Activated naive CD4-positive, alpha-beta T cell treated with anti-CD3 and anti-CD28 coated beads, Interleukin-2, amount 10 ng/mL, durations not matched to agents 7 days and 5 days (primary cell): ENCODE measurements around the gene ALOX5.
"Not testable (repeated sequence)": the region's sequence is repeated elsewhere in the genome, so short reads cannot be mapped to it uniquely, and the experiment has no call there.

Experiments used
- CTCF ChIA-PET: fragments of 350-600 bp; sonication (Branson Sonifier 250); formaldehyde crosslinking; loops from one replicate; lab custom pipeline; 2021; ENCODE audit warnings: antibody characterized with exemption; lab: Charles Lee
- DNase-seq: peaks from one replicate; pipeline ENCODE4 v3.0.0-alpha.2; 2020
- H3K27ac Mint-ChIP-seq: one replicate; pipeline ENCODE4 v1.8.0; 2021; ENCODE audit warnings: mild to moderate bottlenecking, moderate library complexity, mixed read lengths
- H3K27me3 Mint-ChIP-seq: one replicate; pipeline ENCODE4 v1.8.0; 2021; ENCODE audit warnings: mild to moderate bottlenecking, mixed read lengths
- H3K36me3 Mint-ChIP-seq: one replicate; pipeline ENCODE4 v1.8.0; 2021; ENCODE audit warnings: mixed read lengths
- H3K4me1 Mint-ChIP-seq: one replicate; pipeline ENCODE4 v1.8.0; 2021; ENCODE audit warnings: mixed read lengths
- H3K4me3 Mint-ChIP-seq: one replicate; pipeline ENCODE4 v1.8.0; 2021; ENCODE audit warnings: mild to moderate bottlenecking, moderate library complexity, mixed read lengths
- H3K9me3 Mint-ChIP-seq: one replicate; pipeline ENCODE4 v1.8.0; 2021; ENCODE audit warnings: mixed read lengths

ALOX5 gene

GRCh38 chr10:45481100-45481499 is 107.1 kb downstream of the ALOX5 start:
- H3K4me1 Mint-ChIP-seq, H3K27ac Mint-ChIP-seq, H3K4me3 Mint-ChIP-seq, H3K27me3 Mint-ChIP-seq, DNase-seq: not testable (repeated sequence)
- CTCF ChIA-PET = interaction anchor here (0.7 kb wide), 1 partner anchor 16 kb away, joined by 3 read pairs; no protein-coding TSS in a partner anchor
- Mint-ChIP-seq H3K9me3 (peaks cover 24% of the 10 kb centered on the region), H3K36me3 (peaks cover 32% of the 10 kb centered on the region)

- H3K27me3 Mint-ChIP-seq = no peaks in the 10 kb centered on the region
- H3K4me1 Mint-ChIP-seq = no peaks in the 10 kb centered on the region
- no peak for DNase-seq
- peaks cover 23% of the 10 kb centered on the region for H3K36me3 Mint-ChIP-seq
- peaks cover 15% of the 10 kb centered on the region for H3K9me3 Mint-ChIP-seq
- H3K27ac Mint-ChIP-seq = no peak overlapping the region
- no peak overlapping the region for H3K4me3 Mint-ChIP-seq
- CTCF ChIA-PET = no interaction called here
Observed at GRCh38 chr10:45483002-45483401, 109.0 kb downstream of the ALOX5 start.

GRCh38 chr10:45487735-45488134 is 113.7 kb downstream of the ALOX5 start:
- Mint-ChIP-seq H3K27ac (no peak overlapping the region), H3K4me3 (no peak overlapping the region), H3K4me1 (no peaks in the 10 kb centered on the region), H3K27me3 (no peaks in the 10 kb centered on the region), H3K9me3 (no peaks in the 10 kb centered on the region), H3K36me3 (peaks cover 18% of the 10 kb centered on the region)
- DNase-seq = no peak
- CTCF ChIA-PET = no interaction called here

GRCh38 chr10:45488365-45488764 is 114.3 kb downstream of the ALOX5 start:
- DNase-seq = no peak
- CTCF ChIA-PET = no interaction called here
- Mint-ChIP-seq H3K27ac (no peak overlapping the region), H3K27me3 (no peaks in the 10 kb centered on the region), H3K36me3 (peaks cover 18% of the 10 kb centered on the region), H3K4me1 (no peaks in the 10 kb centered on the region), H3K9me3 (peaks cover 3% of the 10 kb centered on the region), H3K4me3 (no peak overlapping the region)

GRCh38 chr10:45490277-45490676 is 116.3 kb downstream of the ALOX5 start:
- CTCF ChIA-PET = no interaction called here
- Mint-ChIP-seq H3K9me3 (peaks cover 9% of the 10 kb centered on the region), H3K4me1 (peaks cover under 1% of the 10 kb centered on the region), H3K27me3 (no peaks in the 10 kb centered on the region), H3K4me3 (no peak overlapping the region), H3K27ac (no peak overlapping the region), H3K36me3 (peaks cover 10% of the 10 kb centered on the region)
- no peak for DNase-seq

- Mint-ChIP-seq H3K36me3 (peaks cover 14% of the 10 kb centered on the region), H3K4me3 (no peak overlapping the region), H3K4me1 (peaks cover 6% of the 10 kb centered on the region), H3K27ac (no peak overlapping the region), H3K27me3 (no peaks in the 10 kb centered on the region), H3K9me3 (peaks cover 14% of the 10 kb centered on the region)
- CTCF ChIA-PET = no interaction called here
- no peak for DNase-seq
Observed at GRCh38 chr10:45491061-45491460, 117.0 kb downstream of the ALOX5 start.
